IMR-90 (cell line): Measurements from ENCODE around the gene SPATA46. TPM values are rescaled to one million over a fixed set of nuclear protein-coding genes. Genes with fewer than 3 reads are reported as not detected.

ENCODE experiments used
- ATAC-seq: fragments of 200-7000 bp; cut with Tn5 transposase; 2 replicates; pipeline ENCODE4 v1.9.1; 2020; ENCODE audit warnings: low read depth, mild to moderate bottlenecking, moderate library complexity
- BruUV-seq: library from RNA; stranded (reverse); fragments of 400-500 nt; replicated peaks from 2 replicates; lab custom pipeline; 2021; lab: Mats Ljungman, UMichigan
- CTCF ChIA-PET: fragments of 300-600 bp; formaldehyde crosslinking; extraction: SDS; loops from one replicate; lab custom pipeline; 2021; ENCODE audit warnings: antibody characterized with exemption; lab: Yijun Ruan, JAX
- POLR2A ChIA-PET: fragments of 300-600 bp; sonication (Branson Sonifier 250); formaldehyde crosslinking; loops from one replicate; lab custom pipeline; 2022; ENCODE audit warnings: antibody characterized with exemption; ENCODE audit not compliant: unreplicated experiment; lab: Charles Lee
- DNase-seq: peaks from one replicate; pipeline ENCODE4 v3.0.0; 2013
- H2AFZ ChIP-seq: replicated peaks from 2 replicates; pipeline ENCODE3; 2013; ENCODE audit warnings: low read length, mild to moderate bottlenecking; ENCODE audit not compliant: poor library complexity
- H2AK5ac ChIP-seq: 2 replicates; pipeline ENCODE4 v1.6.1; 2013; ENCODE audit warnings: low read depth, low read length, inconsistent platforms
- H2AK9ac ChIP-seq: replicated peaks from 2 replicates; pipeline ENCODE3; 2013; ENCODE audit warnings: mild to moderate bottlenecking, low read depth, low read length, moderate library complexity; ENCODE audit not compliant: poor library complexity
- H2BK120ac ChIP-seq: 2 replicates; pipeline ENCODE4 v1.6.1; 2013; ENCODE audit warnings: low read depth, low read length, inconsistent platforms
- H2BK15ac ChIP-seq: 3 replicates; pipeline ENCODE4 v1.6.1; 2013; ENCODE audit warnings: low read depth, low read length, inconsistent platforms
- H2BK20ac ChIP-seq: 2 replicates; pipeline ENCODE4 v1.6.1; 2013; ENCODE audit warnings: low read depth, mild to moderate bottlenecking, inconsistent platforms, low read length, moderate library complexity
- H2BK5ac ChIP-seq: 2 replicates; pipeline ENCODE4 v1.6.1; 2013; ENCODE audit warnings: mild to moderate bottlenecking, low read depth, low read length, inconsistent platforms; ENCODE audit not compliant: poor library complexity, severe bottlenecking
- H3K14ac ChIP-seq: replicated peaks from 2 replicates; pipeline ENCODE4 v1.6.1; 2013; ENCODE audit warnings: low read depth, low read length, inconsistent platforms
- H3K18ac ChIP-seq: 2 replicates; pipeline ENCODE4 v1.6.1; 2013; ENCODE audit warnings: low read depth, low read length, control low read depth
- H3K23ac ChIP-seq: 2 replicates; pipeline ENCODE4 v1.6.1; 2013; ENCODE audit warnings: low read depth, low read length, inconsistent platforms
- H3K27ac ChIP-seq: 2 replicates; pipeline ENCODE4 v1.5.1; 2013; ENCODE audit warnings: mild to moderate bottlenecking, control low read depth, low read length; ENCODE audit not compliant: insufficient read depth
- H3K27me3 ChIP-seq: 2 replicates; pipeline ENCODE4 v1.6.1; 2013; ENCODE audit warnings: low read length; ENCODE audit not compliant: control insufficient read depth, insufficient read depth
- H3K36me3 ChIP-seq: 2 replicates; pipeline ENCODE4 v1.6.1; 2013; ENCODE audit warnings: low read length, mixed read lengths; ENCODE audit not compliant: control insufficient read depth, insufficient read depth
- H3K4ac ChIP-seq: 2 replicates; pipeline ENCODE4 v1.6.1; 2013; ENCODE audit warnings: low read depth, low read length, inconsistent platforms
- H3K4me1 ChIP-seq: 2 replicates; pipeline ENCODE4 v1.6.1; 2013; ENCODE audit warnings: low read length, mixed read lengths; ENCODE audit not compliant: control insufficient read depth, insufficient read depth
- H3K4me2 ChIP-seq: 2 replicates; pipeline ENCODE4 v1.6.1; 2013; ENCODE audit warnings: low read depth, mild to moderate bottlenecking, control low read depth, low read length, moderate library complexity
- H3K4me3 ChIP-seq: 2 replicates; pipeline ENCODE4 v1.5.1; 2013; ENCODE audit warnings: low read depth, mild to moderate bottlenecking, control low read depth, low read length, moderate library complexity; ENCODE audit not compliant: insufficient read depth
- H3K56ac ChIP-seq: 2 replicates; pipeline ENCODE4 v1.6.1; 2013; ENCODE audit warnings: low read length, inconsistent platforms; ENCODE audit not compliant: insufficient read depth; ENCODE audit errors: extremely low read depth
- H3K79me1 ChIP-seq, 2 experiments: 2 replicates each; pipeline ENCODE4 v1.6.1; 2013; ENCODE audit warnings: low read length in 2 of 2, inconsistent platforms in 1 of 2, low read depth in 1 of 2
- H3K9ac ChIP-seq: 2 replicates; pipeline ENCODE4 v1.6.1; 2013; ENCODE audit warnings: low read depth, low read length, control low read depth
- H3K9me1 ChIP-seq: 2 replicates; pipeline ENCODE4 v1.6.1; 2013; ENCODE audit warnings: low read length, inconsistent platforms; ENCODE audit not compliant: insufficient read depth
- H3K9me3 ChIP-seq: 2 replicates; pipeline ENCODE4 v1.6.1; 2013; ENCODE audit warnings: low read length; ENCODE audit not compliant: control insufficient read depth, insufficient read depth
- H4K20me1 ChIP-seq: 2 replicates; pipeline ENCODE4 v1.6.1; 2013; ENCODE audit warnings: low read length, inconsistent platforms; ENCODE audit not compliant: insufficient read depth
- H4K5ac ChIP-seq: 2 replicates; pipeline ENCODE4 v1.6.1; 2013; ENCODE audit warnings: mild to moderate bottlenecking, low read depth, low read length, control low read depth
- H4K8ac ChIP-seq, 2 experiments: 2 replicates each; pipeline ENCODE4 v1.6.1; 2013; ENCODE audit warnings: low read depth in 2 of 2, low read length in 2 of 2, control low read depth in 1 of 2, inconsistent platforms in 1 of 2
- H4K91ac ChIP-seq: 2 replicates; pipeline ENCODE4 v1.6.1; 2013; ENCODE audit warnings: low read depth, low read length, inconsistent platforms; ENCODE audit not compliant: insufficient read depth
- BHLHE40 ChIP-seq: fragments of 150-350 bp; IDR thresholded peaks from 2 replicates; pipeline ENCODE4 v1.6.1; 2016; ENCODE audit warnings: mild to moderate bottlenecking, low read depth, low read length
- CEBPB ChIP-seq: IDR thresholded peaks from 2 replicates; pipeline ENCODE4 v1.6.1; 2012; ENCODE audit warnings: low read depth, low read length, improper control_type of control experiment
- CHD1 ChIP-seq: IDR thresholded peaks from 2 replicates; pipeline ENCODE4 v1.6.1; 2012; ENCODE audit warnings: low read depth, low read length, improper control_type of control experiment
- FOS ChIP-seq: fragments of 150-350 bp; IDR thresholded peaks from 2 replicates; pipeline ENCODE4 v1.6.1; 2016; ENCODE audit warnings: low read depth, low read length
- MAFK ChIP-seq: IDR thresholded peaks from 2 replicates; pipeline ENCODE4 v1.6.1; 2012; ENCODE audit warnings: low read depth, low read length, improper control_type of control experiment
- MAZ ChIP-seq: IDR thresholded peaks from 2 replicates; pipeline ENCODE4 v1.6.1; 2012; ENCODE audit warnings: low read depth, mild to moderate bottlenecking, low read length, improper control_type of control experiment, moderate library complexity, borderline replicate concordance
- MXI1 ChIP-seq: IDR thresholded peaks from 2 replicates; pipeline ENCODE4 v1.6.1; 2012; ENCODE audit warnings: low read depth, mild to moderate bottlenecking, low read length, moderate library complexity, borderline replicate concordance
- NFE2L2 ChIP-seq: fragments of 150-350 bp; IDR thresholded peaks from 2 replicates; pipeline ENCODE4 v1.6.1; 2016; ENCODE audit warnings: low read depth, mild to moderate bottlenecking, low read length
- POLR2A ChIP-seq: IDR thresholded peaks from 2 replicates; pipeline ENCODE4 v1.6.1; 2012; ENCODE audit warnings: mild to moderate bottlenecking, low read depth, low read length
- RAD21 ChIP-seq: IDR thresholded peaks from 2 replicates; pipeline ENCODE4 v1.6.1; 2012; ENCODE audit warnings: low read length, improper control_type of control experiment
- RCOR1 ChIP-seq: IDR thresholded peaks from 2 replicates; pipeline ENCODE4 v1.6.1; 2012; ENCODE audit warnings: mild to moderate bottlenecking, low read length, improper control_type of control experiment; ENCODE audit not compliant: insufficient replicate concordance
- RFX5 ChIP-seq: IDR thresholded peaks from 2 replicates; pipeline ENCODE4 v1.8.0; 2012; ENCODE audit warnings: low read depth, mild to moderate bottlenecking, low read length, moderate library complexity
- SMC3 ChIP-seq: fragments of 150-350 bp; IDR thresholded peaks from 2 replicates; pipeline ENCODE4 v1.6.1; 2016; ENCODE audit warnings: low read depth, mild to moderate bottlenecking, antibody characterized with exemption, low read length, moderate library complexity
- whole genome bisulfite sequencing, 2 experiments: methylation state at CpG; one replicate each; pipeline versions ENCODE4 v1.1.5 to v1.1.7; 2013; ENCODE audit warnings: missing lambda C conversion rate in 2 of 2; ENCODE audit not compliant: insufficient read length in 1 of 2; ENCODE audit errors: extremely low coverage in 2 of 2; 5-methylcytosine and 5-hydroxymethylcytosine counted together
- dilution Hi-C: fragments of 300-500 bp; cut with HindIII; formaldehyde crosslinking; loops from one replicate; pipeline ENCODE4 v1.14.3; 2018; ENCODE audit warnings: low sequenced_read_pairs; ENCODE audit not compliant: unreplicated experiment
- in situ Hi-C: fragments of 300-500 bp; cut with MboI; formaldehyde crosslinking; loops from 3 replicates; pipeline ENCODE4 v1.14.3; 2019; ENCODE audit warnings: low sequenced_read_pairs, inconsistent platforms, mixed read lengths
- intact Hi-C: fragments of 100-400 bp; cut with micrococcal nuclease; formaldehyde crosslinking; loops from 2 replicates; pipeline ENCODE4 v1.10.0; 2022
- polyA plus RNA-seq, 3 experiments: library from polyadenylated mRNA; depleted of rRNA; stranded (reverse); fragments of >200 nt; gene quantifications; 2 replicates each; pipeline ENCODE4 v1.2.3, GENCODE V29; 2012; ENCODE audit warnings: low replicate concordance in 1 of 3
- total RNA-seq: library from RNA; depleted of rRNA; stranded (reverse); fragments of >200 nt; gene quantifications from 2 replicates; pipeline ENCODE4 v1.2.3, GENCODE V29; 2012
- TF ChIP-seq, protein P1 (sequence below): fragments of 150-350 bp; IDR thresholded peaks from 2 replicates; pipeline ENCODE4 v1.6.1; 2016; ENCODE audit warnings: low read depth, mild to moderate bottlenecking, low read length, moderate library complexity, borderline replicate concordance
- TF ChIP-seq, protein P2 (sequence below): fragments of 150-350 bp; IDR thresholded peaks from 2 replicates; pipeline ENCODE4 v1.6.1; 2017; ENCODE audit warnings: mild to moderate bottlenecking, antibody characterized with exemption, low read length, low read depth
- TF ChIP-seq, protein P3 (sequence below): conservative IDR thresholded peaks from 2 replicates; pipeline ENCODE4 v1.5.1; 2012; ENCODE audit warnings: mild to moderate bottlenecking, low read depth, low read length, improper control_type of control experiment

The SPATA46 gene
- total and polyA plus RNA-seq, 2 of the 4 experiments (the other 2 are of a cell fraction): not detected

DNA sequence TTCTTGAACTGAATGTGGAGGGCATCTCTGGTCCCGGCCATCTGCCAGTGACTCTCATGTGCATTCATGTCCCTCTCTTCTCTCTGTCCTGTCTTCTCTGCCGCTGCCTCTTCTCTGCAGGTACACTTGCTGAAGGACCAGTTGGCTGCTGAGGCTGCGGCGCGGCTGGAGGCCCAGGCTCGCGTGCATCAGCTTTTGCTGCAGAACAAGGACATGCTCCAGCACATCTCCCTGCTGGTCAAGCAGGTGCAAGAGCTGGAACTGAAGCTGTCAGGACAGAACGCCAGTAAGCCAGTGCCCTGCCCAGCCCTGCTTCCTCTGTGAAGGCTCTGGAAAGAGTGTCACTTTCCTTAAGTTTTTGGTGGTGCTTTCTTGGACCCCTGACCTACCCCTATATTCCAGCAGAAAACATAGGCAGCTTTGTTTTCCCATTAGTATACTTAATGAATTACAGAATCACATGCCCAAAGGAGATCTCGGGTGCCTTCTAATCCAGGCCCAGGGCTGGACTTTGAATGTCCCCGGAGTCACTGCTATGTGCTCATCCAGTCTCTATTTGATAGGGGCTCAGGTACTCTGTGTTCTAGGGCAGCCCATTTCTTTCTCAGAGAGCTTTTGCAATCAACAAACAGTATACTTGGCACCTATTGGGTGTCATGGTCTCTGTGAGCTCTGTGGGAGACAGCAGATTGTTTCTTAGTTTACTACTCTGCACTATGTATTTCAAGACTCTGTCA is 11.2 kb downstream of the SPATA46 start:
- TF ChIP-seq, protein P1, sequence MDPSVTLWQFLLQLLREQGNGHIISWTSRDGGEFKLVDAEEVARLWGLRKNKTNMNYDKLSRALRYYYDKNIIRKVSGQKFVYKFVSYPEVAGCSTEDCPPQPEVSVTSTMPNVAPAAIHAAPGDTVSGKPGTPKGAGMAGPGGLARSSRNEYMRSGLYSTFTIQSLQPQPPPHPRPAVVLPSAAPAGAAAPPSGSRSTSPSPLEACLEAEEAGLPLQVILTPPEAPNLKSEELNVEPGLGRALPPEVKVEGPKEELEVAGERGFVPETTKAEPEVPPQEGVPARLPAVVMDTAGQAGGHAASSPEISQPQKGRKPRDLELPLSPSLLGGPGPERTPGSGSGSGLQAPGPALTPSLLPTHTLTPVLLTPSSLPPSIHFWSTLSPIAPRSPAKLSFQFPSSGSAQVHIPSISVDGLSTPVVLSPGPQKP: no peak
- no peak for TF ChIP-seq POLR2A
- no peak for TF ChIP-seq SMC3
- TF ChIP-seq RAD21: no peak
- TF ChIP-seq RFX5: no peak
- no peak for TF ChIP-seq MAFK
- TF ChIP-seq BHLHE40: no peak
- TF ChIP-seq, protein P2, sequence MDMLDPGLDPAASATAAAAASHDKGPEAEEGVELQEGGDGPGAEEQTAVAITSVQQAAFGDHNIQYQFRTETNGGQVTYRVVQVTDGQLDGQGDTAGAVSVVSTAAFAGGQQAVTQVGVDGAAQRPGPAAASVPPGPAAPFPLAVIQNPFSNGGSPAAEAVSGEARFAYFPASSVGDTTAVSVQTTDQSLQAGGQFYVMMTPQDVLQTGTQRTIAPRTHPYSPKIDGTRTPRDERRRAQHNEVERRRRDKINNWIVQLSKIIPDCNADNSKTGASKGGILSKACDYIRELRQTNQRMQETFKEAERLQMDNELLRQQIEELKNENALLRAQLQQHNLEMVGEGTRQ: no peak
- no peak for TF ChIP-seq RCOR1
- no peak for TF ChIP-seq CEBPB
- no peak for TF ChIP-seq CHD1
- TF ChIP-seq, protein P3, sequence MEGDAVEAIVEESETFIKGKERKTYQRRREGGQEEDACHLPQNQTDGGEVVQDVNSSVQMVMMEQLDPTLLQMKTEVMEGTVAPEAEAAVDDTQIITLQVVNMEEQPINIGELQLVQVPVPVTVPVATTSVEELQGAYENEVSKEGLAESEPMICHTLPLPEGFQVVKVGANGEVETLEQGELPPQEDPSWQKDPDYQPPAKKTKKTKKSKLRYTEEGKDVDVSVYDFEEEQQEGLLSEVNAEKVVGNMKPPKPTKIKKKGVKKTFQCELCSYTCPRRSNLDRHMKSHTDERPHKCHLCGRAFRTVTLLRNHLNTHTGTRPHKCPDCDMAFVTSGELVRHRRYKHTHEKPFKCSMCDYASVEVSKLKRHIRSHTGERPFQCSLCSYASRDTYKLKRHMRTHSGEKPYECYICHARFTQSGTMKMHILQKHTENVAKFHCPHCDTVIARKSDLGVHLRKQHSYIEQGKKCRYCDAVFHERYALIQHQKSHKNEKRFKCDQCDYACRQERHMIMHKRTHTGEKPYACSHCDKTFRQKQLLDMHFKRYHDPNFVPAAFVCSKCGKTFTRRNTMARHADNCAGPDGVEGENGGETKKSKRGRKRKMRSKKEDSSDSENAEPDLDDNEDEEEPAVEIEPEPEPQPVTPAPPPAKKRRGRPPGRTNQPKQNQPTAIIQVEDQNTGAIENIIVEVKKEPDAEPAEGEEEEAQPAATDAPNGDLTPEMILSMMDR: no peak
- no peak for TF ChIP-seq MXI1
- no peak for TF ChIP-seq FOS
- no peak for TF ChIP-seq NFE2L2
- no peak for TF ChIP-seq MAZ
- BruUV-seq: no TSS peak
- Histone ChIP-seq H2AK9ac (no peak overlapping the region), H3K14ac (no peak overlapping the region), H2BK5ac (no peak overlapping the region), H3K4me2 (no peak overlapping the region), H4K20me1 (no peaks in the 10 kb centered on the region), H3K4ac (no peak overlapping the region), H2BK15ac (no peak overlapping the region), H2BK20ac (no peak overlapping the region), H4K5ac (no peak overlapping the region), H4K8ac (no peak overlapping the region), H2BK120ac (no peak overlapping the region), H3K23ac (no peak overlapping the region), H3K27ac (no peak overlapping the region), H3K9me1 (no peaks in the 10 kb centered on the region; the same call in 1 of the 2 replicates), H3K56ac (no peak overlapping the region), H2AK5ac (no peak overlapping the region), H3K27me3 (peaks cover 23% of the 10 kb centered on the region), H3K9me3 (no peaks in the 10 kb centered on the region), H3K4me1 (no peaks in the 10 kb centered on the region), H2AFZ (no peak overlapping the region), H3K36me3 (no peaks in the 10 kb centered on the region), H3K9ac (no peak overlapping the region), H3K4me3 (no peak overlapping the region), H3K79me1 (no peaks in the 10 kb centered on the region), H3K18ac (no peak overlapping the region), H4K91ac (no peak overlapping the region)
- intact Hi-C loops: no loop called here
- no peak for DNase-seq
- in situ Hi-C loops: no loop called here
- no peak for ATAC-seq
- WGBS, 2 experiments: 93% methylated on average over 7 of the region's 10 CpGs; no CpG with 5 or more reads in 1 of the 2 experiments
- dilution Hi-C loops: no loop called here
- CTCF ChIA-PET: no interaction called here
- POLR2A ChIA-PET: no interaction called here
